ENCODE data around the gene RNF157.

Gene RNF157

DNA sequence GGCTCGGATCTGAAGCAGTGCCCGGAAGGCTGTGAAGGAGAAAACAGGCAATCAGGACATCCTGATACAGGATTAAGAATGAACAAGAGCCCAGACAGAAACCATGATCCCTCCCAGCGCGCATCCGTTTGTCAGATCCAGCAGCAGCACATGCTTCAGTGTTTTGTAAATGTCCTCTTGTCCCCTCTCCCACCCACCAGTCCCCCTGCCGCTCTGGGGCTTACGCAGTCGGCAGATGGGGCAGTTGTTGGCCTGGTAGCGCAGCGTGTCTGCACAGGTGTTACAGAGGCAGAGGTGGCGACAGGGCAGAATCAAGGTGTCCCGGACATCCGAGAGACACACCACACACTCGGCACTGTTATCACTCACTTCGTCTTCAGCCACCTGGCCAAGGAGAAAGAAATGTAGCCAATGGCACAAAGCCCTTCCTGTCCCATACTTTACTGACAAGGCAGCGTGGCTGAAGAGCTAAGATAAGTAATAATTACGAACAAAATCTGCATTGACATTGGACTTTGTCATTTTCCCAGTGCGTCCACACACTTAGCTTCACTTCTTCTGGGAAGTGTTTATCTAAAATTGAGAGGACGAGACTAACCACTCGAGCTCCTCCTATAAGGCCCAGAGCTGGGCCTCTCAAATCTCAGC is 78.5 kb downstream of the RNF157 start (continued):
- no peak for TF ChIP-seq ZSCAN23 (tag by site-specific recombination; IDR thresholded peaks at IDR 0.05)
- no peak for TF ChIP-seq ZNF548 (tag by site-specific recombination; IDR thresholded peaks at IDR 0.05)
- TF ChIP-seq, protein P1, sequence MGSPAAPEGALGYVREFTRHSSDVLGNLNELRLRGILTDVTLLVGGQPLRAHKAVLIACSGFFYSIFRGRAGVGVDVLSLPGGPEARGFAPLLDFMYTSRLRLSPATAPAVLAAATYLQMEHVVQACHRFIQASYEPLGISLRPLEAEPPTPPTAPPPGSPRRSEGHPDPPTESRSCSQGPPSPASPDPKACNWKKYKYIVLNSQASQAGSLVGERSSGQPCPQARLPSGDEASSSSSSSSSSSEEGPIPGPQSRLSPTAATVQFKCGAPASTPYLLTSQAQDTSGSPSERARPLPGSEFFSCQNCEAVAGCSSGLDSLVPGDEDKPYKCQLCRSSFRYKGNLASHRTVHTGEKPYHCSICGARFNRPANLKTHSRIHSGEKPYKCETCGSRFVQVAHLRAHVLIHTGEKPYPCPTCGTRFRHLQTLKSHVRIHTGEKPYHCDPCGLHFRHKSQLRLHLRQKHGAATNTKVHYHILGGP (tag by site-specific recombination; IDR thresholded peaks at IDR 0.05), result no peak

DNA sequence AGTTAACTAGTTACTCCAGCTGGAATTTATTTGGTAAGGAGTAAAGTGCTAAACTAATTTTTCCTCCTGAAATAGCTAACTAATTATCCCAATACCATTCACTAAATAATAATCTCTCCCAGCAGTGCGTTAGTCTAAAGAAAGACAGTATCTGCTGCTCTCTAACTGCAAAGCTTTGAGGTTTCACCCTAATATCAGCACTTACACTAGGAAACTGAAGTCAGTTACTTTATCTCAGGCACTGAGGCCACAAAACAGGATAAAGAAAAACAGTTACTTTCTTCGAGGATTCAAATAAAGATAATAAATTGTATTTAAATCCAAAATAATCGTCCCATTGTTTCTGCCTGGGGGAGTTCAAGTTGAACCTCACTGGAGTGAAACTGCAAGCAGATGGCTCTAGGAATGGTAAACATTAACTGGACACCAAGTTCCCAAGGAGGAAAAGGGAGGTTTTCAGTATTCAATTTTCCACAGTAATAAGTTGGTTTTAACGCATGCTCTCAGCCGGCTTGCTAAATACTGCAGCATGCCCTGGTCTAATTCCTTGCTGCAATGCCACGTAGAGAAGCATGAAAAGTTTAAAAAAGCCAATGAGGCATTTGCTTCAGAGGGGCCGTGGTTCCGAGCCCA is 79.3 kb downstream of the RNF157 start:
- Histone ChIP-seq H3K4me1 (ENCODE audit: control insufficient read depth, insufficient read depth, low read length) (no peaks in the 10 kb centered on the region), H3K36me3 (ENCODE audit: control insufficient read depth in 2 of 2, insufficient read depth in 1 of 2, low read length in 2 of 2) (peaks cover 8 to 49% of the 10 kb centered on the region in 2 experiments), H3K27ac (ENCODE audit: extremely low read depth, low read depth, low read length) (no peak overlapping the region), H3K9me3 (ENCODE audit: control insufficient read depth, insufficient read depth, low read depth, low read length) (no peaks in the 10 kb centered on the region), H3K4me3 (ENCODE audit: low read depth, low read length) (no peak overlapping the region)
- no peak for TF ChIP-seq KLF1 (tag by site-specific recombination; IDR thresholded peaks at IDR 0.05)
- TF ChIP-seq ZNF2 (tag by site-specific recombination; IDR thresholded peaks at IDR 0.05), result no peak
- no peak for TF ChIP-seq ZNF76 (tag by site-specific recombination; IDR thresholded peaks at IDR 0.05; ENCODE audit: borderline replicate concordance, low read depth)
- CTCF ChIA-PET, result interaction anchor here (0.6 to 1.6 kb wide), 4 partner anchors 11 to 119 kb away, joined by 3 to 8 read pairs (median 4); no protein-coding TSS in a partner anchor
- POLR2A ChIA-PET, result no interaction called here

DNA sequence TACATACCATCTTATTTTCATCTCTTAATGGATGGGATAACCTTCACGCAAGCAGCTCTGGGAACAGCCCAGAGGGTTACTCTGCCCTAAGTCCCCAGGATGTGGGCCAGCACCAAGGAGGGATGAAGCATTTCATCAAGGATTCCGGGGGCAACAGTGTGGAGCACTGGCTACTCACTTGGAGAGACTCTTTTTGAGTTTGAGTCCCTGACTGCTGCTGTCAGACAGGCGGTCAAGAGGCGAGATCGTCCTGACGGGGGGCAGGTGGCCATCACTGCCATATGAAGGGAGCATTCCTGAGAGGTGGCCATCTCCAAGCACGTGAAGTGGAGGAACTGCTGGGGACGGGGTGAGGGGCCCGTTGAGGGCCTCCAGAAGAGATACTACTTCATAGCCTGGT is 81.1 kb downstream of the RNF157 start:
- peaks cover 8 to 66% of the 10 kb centered on the region in 2 experiments for H3K36me3 ChIP-seq (ENCODE audit: control insufficient read depth in 2 of 2, insufficient read depth in 1 of 2, low read length in 2 of 2)
- TF ChIP-seq, protein P2, sequence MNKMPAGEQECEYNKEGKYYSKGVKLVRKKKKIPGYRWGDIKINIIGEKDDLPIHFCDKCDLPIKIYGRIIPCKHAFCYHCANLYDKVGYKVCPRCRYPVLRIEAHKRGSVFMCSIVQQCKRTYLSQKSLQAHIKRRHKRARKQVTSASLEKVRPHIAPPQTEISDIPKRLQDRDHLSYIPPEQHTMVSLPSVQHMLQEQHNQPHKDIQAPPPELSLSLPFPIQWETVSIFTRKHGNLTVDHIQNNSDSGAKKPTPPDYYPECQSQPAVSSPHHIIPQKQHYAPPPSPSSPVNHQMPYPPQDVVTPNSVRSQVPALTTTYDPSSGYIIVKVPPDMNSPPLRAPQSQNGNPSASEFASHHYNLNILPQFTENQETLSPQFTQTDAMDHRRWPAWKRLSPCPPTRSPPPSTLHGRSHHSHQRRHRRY (tag by site-specific recombination; IDR thresholded peaks at IDR 0.05), result no peak
- no peak for TF ChIP-seq ZNF302 (tag by site-specific recombination; IDR thresholded peaks at IDR 0.05; ENCODE audit: low read depth)
- TF ChIP-seq, protein P3, sequence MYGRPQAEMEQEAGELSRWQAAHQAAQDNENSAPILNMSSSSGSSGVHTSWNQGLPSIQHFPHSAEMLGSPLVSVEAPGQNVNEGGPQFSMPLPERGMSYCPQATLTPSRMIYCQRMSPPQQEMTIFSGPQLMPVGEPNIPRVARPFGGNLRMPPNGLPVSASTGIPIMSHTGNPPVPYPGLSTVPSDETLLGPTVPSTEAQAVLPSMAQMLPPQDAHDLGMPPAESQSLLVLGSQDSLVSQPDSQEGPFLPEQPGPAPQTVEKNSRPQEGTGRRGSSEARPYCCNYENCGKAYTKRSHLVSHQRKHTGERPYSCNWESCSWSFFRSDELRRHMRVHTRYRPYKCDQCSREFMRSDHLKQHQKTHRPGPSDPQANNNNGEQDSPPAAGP (tag by site-specific recombination; IDR thresholded peaks at IDR 0.05), result no peak
- TF ChIP-seq ZNF274 (IDR thresholded peaks at IDR 0.05; ENCODE audit: low read length), result no peak
- no peak for TF ChIP-seq ZNF274 (tag by site-specific recombination; IDR thresholded peaks at IDR 0.05; ENCODE audit: borderline replicate concordance)
- TF ChIP-seq ZNF146 (tag by site-specific recombination; IDR thresholded peaks at IDR 0.05), result no peak
- TF ChIP-seq MZF1 (tag by site-specific recombination; IDR thresholded peaks at IDR 0.05; ENCODE audit: borderline replicate concordance), result no peak
- TF ChIP-seq, protein P4, sequence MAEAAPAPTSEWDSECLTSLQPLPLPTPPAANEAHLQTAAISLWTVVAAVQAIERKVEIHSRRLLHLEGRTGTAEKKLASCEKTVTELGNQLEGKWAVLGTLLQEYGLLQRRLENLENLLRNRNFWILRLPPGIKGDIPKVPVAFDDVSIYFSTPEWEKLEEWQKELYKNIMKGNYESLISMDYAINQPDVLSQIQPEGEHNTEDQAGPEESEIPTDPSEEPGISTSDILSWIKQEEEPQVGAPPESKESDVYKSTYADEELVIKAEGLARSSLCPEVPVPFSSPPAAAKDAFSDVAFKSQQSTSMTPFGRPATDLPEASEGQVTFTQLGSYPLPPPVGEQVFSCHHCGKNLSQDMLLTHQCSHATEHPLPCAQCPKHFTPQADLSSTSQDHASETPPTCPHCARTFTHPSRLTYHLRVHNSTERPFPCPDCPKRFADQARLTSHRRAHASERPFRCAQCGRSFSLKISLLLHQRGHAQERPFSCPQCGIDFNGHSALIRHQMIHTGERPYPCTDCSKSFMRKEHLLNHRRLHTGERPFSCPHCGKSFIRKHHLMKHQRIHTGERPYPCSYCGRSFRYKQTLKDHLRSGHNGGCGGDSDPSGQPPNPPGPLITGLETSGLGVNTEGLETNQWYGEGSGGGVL (tag by site-specific recombination; IDR thresholded peaks at IDR 0.05), result no peak
- TF ChIP-seq ZNF341 (tag by site-specific recombination; IDR thresholded peaks at IDR 0.05; ENCODE audit: low read depth), result no peak
- TF ChIP-seq ZSCAN30 (tag by site-specific recombination; IDR thresholded peaks at IDR 0.05), result no peak
- no peak for TF ChIP-seq ZNF473 (tag by site-specific recombination; IDR thresholded peaks at IDR 0.05)
- TF ChIP-seq ZNF830 (tag by site-specific recombination; IDR thresholded peaks at IDR 0.05; ENCODE audit: low read depth), result no peak
- TF ChIP-seq KLF8 (tag by site-specific recombination; IDR thresholded peaks at IDR 0.05), result no peak
- TF ChIP-seq, protein P5, sequence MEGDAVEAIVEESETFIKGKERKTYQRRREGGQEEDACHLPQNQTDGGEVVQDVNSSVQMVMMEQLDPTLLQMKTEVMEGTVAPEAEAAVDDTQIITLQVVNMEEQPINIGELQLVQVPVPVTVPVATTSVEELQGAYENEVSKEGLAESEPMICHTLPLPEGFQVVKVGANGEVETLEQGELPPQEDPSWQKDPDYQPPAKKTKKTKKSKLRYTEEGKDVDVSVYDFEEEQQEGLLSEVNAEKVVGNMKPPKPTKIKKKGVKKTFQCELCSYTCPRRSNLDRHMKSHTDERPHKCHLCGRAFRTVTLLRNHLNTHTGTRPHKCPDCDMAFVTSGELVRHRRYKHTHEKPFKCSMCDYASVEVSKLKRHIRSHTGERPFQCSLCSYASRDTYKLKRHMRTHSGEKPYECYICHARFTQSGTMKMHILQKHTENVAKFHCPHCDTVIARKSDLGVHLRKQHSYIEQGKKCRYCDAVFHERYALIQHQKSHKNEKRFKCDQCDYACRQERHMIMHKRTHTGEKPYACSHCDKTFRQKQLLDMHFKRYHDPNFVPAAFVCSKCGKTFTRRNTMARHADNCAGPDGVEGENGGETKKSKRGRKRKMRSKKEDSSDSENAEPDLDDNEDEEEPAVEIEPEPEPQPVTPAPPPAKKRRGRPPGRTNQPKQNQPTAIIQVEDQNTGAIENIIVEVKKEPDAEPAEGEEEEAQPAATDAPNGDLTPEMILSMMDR (tag by site-specific recombination; IDR thresholded peaks at IDR 0.05), result no peak
- H3K4me1 ChIP-seq (ENCODE audit: control insufficient read depth, insufficient read depth, low read length), result no peaks in the 10 kb centered on the region
- H3K4me3 ChIP-seq (ENCODE audit: low read depth, low read length), result no peak overlapping the region
- CTCF ChIA-PET, result interaction anchor here (0.6 to 3.8 kb wide), 8 partner anchors 13 to 347 kb away, joined by 3 to 17 read pairs (median 4); no protein-coding TSS in a partner anchor
- H3K27ac ChIP-seq (ENCODE audit: extremely low read depth, low read depth, low read length), result no peak overlapping the region
- POLR2A ChIA-PET, result no interaction called here
- no peaks in the 10 kb centered on the region for H3K9me3 ChIP-seq (ENCODE audit: control insufficient read depth, insufficient read depth, low read depth, low read length)

Measured in HEK293 (cell line).